CD4-positive, alpha-beta T cell treated with Interferon gamma for 1 hour (primary cell): ENCODE data around the gene FLOT1.

Experiments
- DNase-seq: peaks from one replicate; pipeline ENCODE4 v3.0.0-alpha.2; 2020

FLOT1 gene, protein sequence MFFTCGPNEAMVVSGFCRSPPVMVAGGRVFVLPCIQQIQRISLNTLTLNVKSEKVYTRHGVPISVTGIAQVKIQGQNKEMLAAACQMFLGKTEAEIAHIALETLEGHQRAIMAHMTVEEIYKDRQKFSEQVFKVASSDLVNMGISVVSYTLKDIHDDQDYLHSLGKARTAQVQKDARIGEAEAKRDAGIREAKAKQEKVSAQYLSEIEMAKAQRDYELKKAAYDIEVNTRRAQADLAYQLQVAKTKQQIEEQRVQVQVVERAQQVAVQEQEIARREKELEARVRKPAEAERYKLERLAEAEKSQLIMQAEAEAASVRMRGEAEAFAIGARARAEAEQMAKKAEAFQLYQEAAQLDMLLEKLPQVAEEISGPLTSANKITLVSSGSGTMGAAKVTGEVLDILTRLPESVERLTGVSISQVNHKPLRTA

DNA sequence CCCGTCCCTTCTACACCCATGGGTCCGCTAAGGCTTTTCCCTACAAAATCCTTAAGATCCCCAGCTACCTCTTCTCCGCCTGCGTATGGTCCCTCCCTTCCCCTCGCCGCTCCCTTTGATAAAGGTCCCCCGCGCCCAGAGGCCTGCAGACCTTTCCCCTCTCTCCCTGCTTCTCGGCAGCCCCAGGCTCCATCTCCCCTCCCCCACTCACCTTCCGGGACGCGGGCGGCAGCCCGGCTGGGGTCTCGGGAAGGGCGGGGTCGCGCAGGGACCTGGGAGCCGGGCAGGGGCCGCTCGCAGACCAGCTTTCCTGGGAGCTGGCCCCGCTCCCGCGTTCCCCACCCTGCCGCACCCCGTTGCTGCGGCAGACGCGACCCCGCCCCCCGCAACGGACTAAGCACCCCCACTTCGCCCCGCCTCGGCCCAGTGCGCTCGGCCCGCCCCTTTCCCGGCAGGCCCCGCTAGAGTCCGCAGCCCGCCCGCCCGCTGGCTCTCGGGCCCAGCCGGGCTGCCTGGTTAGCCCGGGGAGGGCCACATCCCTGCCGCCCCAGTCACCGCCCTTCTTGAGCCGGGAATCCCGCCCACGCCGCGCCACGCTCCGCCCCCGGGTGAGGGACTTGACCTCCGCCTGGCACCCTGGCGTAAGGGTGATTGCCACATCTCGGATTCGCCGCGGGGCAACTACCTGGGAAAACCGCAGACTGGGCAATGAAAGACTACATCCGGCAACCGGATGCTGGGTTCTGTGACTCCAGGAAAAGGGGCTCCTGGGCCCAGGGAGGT, at the start of gene FLOT1:
FLOT1 (minus strand) TSS at position 372 of the 783 bp plus-strand sequence. CDS start 498 bp downstream, outside the sequence.
- peak; percentile 94 for DNase-seq

DNA sequence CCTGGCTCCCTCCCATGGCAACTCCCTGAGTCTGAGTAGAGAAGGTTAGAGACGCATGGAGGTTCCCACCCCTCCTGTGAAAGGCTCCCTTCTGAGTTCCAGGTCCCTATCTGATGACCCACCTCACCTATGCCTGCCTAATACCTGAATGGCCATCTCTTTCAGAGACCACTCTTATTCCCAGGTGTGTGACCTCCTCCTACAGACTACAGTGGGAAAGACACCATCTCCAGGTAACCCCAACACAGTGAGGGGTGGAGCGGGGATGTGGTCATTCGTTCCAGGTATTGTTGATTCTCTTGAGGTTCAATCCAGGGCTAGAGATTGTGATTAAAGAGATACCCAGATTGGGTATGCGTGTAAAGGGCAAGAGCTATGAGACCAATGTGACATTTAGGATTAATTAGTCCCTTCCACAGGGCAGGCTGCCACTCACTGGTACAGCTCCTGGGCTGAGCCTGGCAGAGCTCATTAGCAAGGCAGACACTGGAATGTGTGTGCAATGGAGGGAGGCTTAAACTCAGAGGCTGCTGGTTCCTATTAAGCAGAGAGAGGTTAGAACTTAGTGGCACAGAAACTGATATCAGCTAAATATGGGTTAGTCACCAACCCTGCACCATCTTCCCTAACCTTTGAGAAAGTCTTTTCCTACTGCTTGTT, 48.4 kb upstream of the FLOT1 start:
- DNase-seq: no peak

DNA sequence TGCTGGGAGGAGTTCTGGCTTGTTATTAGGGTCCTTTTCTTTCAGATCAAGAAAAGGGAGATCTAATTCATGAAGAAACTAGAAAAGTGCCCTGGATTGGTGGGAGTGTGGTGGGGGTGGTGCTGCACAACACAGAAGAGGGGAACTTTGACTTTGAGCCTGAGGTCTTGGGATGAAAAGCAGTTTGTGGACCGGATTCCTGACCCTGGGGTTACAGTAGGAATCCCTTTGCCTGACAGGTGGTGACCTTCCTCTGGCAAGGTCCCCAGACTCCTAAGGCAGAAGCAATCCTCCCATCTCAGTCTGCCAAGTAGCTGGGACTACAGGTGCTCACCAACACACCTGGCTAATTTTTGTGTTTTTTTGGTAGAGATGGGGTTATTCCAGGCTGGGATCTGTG, 47.1 kb upstream of the FLOT1 start:
- DNase-seq: no peak

DNA sequence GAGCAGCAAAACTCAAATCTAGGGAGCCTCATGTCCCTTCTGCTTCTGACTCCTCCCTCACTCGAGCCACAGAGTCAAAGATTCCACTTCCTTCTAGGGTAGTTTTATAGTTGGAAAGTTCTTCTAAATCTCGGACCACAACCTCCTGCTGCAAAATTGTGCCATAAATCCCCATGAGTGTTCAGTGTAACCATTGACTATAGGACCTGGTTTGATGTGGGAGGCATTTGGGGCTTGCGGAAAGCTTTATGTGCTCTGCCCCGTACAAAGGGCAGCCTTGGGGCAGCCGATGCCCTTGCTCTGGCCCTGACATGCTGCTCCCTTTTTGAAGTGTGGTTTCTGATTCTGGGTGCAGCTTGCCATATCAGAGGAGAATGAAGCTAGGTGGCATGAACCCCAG, 45.5 kb upstream of the FLOT1 start:
- DNase-seq: peak; percentile 20

DNA sequence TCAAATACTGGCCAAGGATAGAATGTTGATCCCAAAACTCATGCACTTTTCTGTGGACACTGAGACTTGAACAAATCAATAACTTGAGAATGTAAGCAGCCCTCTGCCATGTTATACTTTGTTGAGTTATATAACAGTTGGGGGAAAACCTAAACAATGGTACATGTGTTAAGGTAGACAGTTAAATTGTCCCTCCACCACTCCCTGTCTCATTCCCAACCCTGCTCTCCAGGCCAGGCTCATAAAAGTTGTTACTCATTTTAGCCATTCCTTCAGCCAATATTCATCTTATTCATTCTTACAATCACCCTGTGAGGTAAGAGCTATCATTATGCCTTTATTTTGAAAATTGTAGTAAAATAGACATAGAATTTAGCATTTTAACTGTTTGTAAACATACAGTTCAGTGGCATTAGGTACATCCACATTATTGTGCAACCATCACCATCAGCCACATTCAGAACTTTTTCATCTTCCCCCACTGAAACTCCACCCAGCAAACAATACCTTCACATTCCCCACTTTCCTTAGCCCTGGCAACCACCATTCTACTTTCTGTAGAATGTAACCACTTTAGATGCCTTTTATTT, 40.0 kb upstream of the FLOT1 start:
- no peak for DNase-seq

DNA sequence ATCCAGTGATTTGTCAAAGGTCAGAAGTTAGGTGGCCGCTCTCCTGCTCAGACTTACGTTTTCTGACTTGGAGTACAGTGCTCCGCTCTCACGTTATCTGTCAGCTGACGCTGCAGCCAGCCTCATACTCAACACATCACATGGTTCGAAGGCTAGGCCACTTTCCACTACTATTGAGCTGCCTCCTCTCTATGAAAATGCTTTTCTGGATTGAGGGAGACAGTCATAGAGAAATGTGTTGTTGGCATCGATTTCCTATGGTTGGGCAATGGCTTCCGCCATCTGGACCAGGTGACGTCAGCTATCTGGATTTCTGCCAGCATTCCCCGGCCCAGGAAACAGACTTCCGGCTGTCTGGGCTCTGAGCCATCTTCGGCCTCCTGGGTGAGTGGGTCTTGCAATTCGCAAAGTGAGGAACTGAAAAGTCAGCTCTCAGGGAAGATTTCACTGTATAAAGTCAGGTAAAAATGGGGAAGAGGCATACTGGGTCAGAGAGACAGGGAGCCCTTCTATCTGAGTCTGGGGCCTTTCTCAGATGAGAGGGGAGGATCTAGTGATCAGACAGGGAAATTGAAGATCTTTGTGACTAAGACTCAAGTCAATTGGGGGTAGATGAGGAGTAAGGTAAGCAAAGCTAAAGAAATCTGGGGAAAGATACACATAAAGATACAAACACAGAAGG, 39.4 kb upstream of the FLOT1 start:
- DNase-seq: peak; percentile 81

DNA sequence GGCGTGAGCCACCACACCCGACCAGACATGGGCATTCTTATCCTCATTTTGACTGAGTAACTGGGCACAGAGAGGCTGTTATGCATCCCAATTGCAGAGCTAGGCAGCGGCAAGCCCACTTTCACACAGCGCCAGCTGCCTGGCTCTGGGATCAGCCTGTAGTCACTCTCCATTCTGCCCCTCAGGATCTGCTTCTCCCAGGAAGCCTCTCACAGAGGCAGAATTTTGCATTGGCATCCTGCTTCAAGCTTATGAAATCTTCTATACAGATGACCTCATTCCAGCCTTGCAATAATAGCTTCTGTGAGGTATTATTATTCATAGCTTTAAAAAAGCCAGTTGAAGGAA, 38.9 kb upstream of the FLOT1 start:
- no peak for DNase-seq

DNA sequence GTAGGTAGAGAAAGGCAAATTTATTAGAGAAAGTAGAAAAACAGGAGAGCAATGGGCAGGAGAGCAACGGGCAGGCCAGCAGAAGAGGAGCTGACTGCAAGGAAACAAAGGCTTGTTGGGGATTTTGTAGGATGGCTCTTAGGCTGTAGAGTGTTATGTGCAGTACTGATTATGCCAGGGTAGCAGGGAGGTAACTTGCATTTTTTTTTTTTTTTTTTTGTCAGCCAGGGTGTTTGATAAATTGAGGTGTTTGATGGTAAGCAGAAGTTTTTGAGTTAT, 38.1 kb upstream of the FLOT1 start:
- no peak for DNase-seq

DNA sequence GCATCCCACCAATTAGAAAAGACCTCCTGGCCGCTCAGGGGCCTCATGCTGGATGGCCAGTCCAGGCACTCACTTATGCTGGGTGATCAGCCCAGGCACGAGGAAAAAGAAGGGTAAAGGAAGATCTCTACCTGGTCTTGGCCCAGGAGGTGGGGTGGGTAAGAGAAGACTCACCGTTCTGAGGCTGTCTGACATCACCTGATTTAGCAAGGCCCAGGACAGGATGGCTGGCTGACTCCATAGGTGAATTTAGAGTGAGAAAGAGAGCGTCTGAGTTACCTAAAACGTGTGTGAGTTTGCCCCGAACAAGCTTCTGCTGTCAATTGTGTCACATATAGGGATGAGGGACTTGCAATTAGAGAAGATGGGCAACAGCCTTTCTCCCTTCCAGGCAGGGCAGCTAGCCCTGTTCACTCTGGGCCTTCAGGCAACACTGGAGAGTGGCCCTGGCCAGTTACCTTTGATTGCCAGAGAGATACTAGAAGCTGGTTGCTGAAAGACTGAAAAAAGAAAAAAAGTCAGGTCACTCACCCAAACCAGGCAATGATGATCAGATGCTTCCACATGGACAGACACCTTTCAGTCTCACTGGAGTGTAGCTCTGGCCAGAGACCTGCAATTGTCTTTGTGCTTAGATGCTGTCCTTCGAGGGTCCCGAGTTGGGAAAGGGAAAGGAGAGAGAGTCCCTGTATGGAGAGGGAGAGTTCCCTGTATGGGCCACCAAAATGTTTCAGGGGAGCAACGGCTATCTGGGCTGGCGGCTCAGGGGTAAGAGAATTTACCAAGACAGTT, 37.6 kb upstream of the FLOT1 start:
- no peak for DNase-seq

DNA sequence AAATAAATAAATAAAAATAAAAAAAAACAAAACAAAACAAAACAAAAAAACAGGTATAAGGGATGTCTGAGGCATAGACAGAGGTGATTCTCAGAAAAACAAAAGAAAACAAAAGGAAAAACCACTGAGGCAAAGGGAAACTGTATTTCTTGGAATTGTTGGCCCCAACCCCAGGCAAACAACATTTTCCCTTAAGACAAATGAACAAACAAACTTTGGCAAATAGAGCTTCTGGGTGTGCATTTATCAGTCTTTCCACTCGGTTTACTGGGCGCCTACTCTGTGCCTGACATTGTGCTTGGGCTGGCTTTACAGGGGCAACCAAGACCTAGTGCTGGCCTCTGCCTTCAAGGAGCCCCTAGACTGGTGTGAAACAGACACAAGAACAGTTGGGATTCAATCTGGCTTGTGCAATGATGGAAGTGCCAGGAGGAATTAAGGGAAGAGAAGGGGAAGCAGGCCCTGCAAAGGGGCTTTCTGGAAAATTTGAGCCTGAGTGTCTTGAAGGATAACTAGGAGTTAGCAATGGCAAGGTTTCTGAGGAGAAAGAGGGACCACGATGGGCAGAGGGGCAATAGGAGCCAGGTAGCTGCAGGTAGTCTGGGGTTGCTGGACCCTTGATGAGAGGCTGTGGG, 35.6 kb upstream of the FLOT1 start:
- no peak for DNase-seq

DNA sequence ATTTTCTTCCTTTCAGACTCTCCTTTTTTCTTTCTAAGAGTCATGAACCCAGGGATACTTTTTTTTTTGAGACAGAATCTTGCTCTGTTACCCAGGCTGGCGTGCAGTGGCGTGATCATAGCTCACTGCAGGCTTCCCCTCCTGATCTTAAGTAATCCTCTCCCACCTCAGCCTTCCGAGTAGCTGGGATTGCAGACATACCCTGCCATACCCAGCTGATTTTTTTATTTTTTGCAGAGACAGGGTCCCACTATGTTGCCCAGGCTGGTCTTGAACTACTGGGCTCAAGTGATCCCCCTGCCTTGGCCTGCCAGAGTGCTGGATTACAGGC, 34.6 kb upstream of the FLOT1 start:
- DNase-seq: no peak

DNA sequence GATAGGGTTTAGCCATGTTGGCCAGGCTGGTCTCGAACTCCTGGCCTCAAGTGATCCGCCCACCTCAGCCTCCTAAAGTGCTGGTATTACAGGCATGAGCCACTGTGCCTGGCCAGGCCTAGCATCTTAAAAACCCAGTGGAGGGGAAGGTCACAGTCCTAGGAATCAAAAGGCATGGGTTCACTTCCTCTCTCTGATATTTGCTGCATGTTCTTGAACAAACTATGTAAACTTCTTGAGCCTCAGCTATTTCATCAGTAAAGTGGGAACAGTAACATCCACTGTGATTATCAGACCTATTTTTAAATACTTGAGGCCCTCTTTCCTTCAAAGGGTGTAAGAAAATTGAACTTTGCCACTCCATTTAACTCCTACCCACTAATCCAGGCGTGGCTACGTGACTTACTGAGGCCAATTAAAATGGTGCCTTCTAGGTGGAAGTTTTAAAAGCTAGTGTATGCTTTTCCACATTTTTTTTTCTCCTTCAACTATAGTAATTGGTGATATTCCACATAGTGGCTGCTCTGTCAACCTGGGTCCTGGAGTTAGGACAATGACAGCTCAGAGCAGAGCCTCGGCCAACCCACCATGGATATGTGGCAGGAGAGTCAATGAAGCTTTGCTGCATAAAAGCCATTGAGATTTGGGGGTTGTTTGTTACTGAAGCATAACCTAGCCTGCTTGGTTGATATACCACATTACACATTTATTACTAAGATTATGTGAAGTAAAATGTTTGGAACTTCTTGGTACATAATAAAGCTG, 34.1 kb upstream of the FLOT1 start:
- no peak for DNase-seq

DNA sequence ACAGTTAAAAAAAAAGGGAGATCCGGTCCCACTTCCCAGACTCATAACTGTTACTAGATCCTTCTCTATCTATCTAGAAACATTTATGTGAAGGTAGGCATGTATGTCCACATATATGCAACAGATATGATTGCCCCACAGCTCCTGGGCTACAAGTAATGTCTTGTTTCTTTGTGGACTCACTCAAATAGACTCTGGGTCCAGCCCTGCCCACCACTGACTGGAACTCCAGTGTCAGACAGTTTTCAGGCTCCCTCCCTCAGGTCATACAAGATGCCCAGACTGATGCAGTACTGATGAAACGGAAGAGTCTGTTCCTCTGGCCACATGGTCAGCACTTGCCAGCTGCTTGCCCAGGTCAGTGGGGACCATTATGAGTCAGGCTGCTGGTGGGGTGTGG, 32.6 kb upstream of the FLOT1 start:
- DNase-seq: no peak

DNA sequence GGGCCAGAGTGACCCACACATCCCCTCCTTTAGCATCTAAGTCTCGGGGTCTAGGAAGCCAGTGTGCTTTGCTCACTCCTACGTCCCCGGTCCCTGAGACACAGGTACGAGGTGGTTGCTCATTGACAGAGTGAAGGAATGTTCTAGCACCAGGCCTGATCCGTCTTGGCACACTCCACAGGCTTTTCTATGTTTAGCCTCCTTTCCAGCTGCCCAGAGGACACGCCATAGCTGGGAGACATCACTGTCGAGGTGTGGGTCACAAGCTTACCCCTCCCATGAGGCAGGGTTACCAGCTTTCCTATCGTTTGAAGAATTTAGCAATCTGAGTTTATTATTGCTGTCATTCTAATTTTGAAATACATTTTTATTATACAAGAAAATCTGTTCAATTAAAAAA, 32.2 kb upstream of the FLOT1 start:
- DNase-seq: no peak

DNA sequence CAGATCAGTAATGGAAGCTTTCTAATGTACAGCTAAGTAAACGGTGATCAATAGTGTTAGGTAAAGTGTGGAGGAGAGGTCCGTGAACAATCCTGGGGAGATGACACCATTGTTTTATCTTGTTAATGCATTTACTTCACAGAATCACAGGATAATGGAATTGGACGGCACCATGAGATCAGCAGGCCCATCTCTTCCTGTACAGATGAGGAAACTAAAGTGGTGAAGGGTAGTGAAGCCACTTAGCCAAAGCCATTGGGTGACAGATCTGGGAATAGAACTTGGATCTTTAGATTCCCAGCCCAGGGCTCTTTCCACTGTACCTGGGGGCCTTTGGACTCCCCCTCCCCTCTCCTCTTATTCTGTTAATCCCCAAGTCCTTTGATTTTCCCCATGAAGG, 28.1 kb upstream of the FLOT1 start:
- no peak for DNase-seq

DNA sequence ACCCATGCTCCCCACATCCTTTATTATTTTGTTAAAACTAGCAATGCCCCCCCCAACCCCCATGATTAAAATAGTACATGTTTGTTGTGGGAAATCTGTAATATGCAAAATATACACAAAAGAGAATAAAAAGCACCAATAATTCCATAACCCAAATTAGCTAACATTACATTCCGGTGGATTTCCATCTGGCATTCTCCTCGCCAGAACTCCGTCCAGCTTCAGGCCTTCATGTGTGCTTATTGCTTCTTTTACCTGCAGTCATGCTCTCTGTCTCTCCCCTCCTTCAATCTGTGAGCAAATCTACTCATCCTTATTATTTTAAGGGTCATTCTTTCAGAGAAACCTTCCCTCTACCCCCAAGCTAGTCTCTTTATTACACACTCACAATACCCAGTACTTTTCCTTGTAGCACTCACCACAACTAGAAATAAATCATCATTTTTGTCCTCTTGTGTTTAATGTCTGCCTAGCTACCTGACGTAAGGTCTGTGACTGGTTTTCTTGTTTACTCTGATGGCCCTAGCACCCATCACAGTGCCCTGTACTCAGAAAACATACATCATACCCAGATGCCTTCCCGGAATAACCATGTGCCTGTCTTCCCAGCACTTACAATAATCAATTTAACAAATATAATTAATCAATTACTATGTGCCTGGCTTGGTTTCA, 27.5 kb upstream of the FLOT1 start:
- DNase-seq: no peak

DNA sequence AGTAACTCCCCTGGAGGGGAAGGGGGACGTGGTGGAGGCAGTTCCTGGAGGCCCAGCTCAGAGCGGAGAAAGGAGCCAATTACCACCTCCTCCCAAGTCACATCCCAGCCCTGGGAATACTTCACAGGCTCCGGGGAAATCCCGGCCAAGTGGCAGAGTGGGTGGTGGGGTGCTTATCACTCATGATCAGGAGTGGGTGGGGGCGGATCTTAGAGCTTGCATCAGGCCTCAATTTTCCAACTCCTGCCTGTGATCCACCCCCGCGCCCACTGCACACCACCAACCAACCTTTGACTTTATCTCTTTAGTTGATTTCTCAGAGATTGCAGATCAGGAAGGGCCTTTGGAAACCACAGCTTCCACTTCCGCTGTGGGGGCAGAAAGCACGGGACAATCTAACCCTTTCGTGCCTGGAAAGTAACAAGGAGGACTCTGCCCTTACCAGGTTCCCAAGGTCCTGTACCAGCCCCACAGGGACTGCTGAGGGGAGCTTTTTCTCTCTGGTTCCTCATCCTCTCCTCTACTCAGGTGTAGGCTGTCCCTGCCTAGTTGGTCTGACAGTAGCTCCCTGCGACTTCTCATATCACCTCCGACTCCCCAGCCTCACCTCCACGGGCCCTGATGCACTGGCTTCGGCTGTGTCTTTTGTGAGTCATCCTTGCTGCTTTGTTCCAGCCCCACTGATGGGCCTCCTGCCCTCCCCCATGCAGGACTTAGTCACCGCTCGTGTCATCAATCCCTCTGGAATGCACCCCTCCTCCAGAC, 26.8 kb upstream of the FLOT1 start:
- peak; percentile 45 for DNase-seq

DNA sequence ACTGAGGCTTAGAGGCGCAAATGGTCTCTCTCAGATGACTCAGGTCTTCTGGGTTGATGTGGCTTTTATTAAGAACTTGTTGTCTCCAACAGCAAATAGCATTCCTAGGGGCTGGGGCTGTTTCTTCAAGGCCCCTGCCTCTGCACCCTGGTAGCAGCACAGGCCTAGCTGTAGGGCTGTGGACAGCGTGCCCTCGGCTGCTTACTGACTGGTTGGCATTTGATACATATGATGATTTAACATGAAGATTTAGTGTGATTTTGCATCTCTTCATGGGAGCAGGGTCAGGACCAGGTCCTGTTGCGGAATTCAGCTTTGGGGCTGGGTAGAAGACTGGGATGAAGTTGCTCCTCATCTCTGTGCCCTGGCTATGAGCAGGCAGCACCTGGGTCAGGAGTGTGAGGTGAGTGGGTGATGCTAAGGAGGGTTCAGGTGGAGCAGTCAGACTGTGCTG, 26.2 kb upstream of the FLOT1 start:
- DNase-seq: no peak

DNA sequence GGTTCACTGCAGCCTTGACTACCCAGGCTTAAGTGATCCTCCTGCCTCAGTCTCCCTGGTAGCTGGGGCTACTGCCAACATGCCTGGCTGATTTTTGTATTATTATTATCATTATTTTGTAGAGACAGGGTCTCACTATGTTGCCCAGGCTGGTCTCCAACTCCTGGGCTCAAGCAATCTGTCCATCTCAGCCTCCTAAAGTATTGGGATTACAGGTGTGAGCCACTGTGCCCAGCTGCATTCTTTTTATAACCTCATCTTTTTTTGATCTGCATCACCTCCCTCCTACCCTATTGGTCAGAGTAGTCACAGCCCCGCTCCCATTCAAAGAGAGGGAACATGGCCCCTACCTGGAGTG, 25.4 kb upstream of the FLOT1 start:
- DNase-seq: no peak
